GM21515 (cell line): Measurements from ENCODE around the gene ARHGEF39.

Source experiments
- ATAC-seq: cut with Tn5 transposase; IDR thresholded peaks from one replicate; pipeline ENCODE4 v1.9.1; 2021; ENCODE audit not compliant: unreplicated experiment

The ARHGEF39 gene

GRCh38 chr9:35679091-35679490 lies 14.1 kb upstream of the ARHGEF39 start:
- no peak for ATAC-seq

GRCh38 chr9:35675732-35676392 lies 10.9 kb upstream of the ARHGEF39 start:
- no peak for ATAC-seq

GRCh38 chr9:35675204-35675603 lies 10.2 kb upstream of the ARHGEF39 start:
- no peak for ATAC-seq

- ATAC-seq: no peak
Observed at GRCh38 chr9:35674025-35674361, 9.0 kb upstream of the ARHGEF39 start.

- ATAC-seq: no peak
Observed at GRCh38 chr9:35673132-35674024, 8.4 kb upstream of the ARHGEF39 start, which contains the start of gene CA9. TSS of gene CA9 (plus strand) at chr9:35673928. CDS start at chr9:35673960, 32 bp downstream.

- no peak for ATAC-seq
Observed at GRCh38 chr9:35669331-35670145, 4.5 kb upstream of the ARHGEF39 start.

GRCh38 chr9:35667939-35668338 lies 2.9 kb upstream of the ARHGEF39 start:
- ATAC-seq: no peak

- no peak for ATAC-seq
Observed at GRCh38 chr9:35666549-35666948, 1.6 kb upstream of the ARHGEF39 start.

- ATAC-seq: no peak
Observed at GRCh38 chr9:35666045-35666444, 1.1 kb upstream of the ARHGEF39 start.

- no peak for ATAC-seq
Observed at GRCh38 chr9:35665471-35665818, 450 bp upstream of the ARHGEF39 start.

- ATAC-seq: no peak
Observed at GRCh38 chr9:35662437-35662836, 2.6 kb downstream of the ARHGEF39 start.

- no peak for ATAC-seq
Observed at GRCh38 chr9:35661756-35662350, 3.1 kb downstream of the ARHGEF39 start.

- no peak for ATAC-seq
Observed at GRCh38 chr9:35660966-35661415, 4.0 kb downstream of the ARHGEF39 start.

- no peak for ATAC-seq
Observed at GRCh38 chr9:35659340-35659739, 5.7 kb downstream of the ARHGEF39 start.

GRCh38 chr9:35658968-35659220 lies 6.1 kb downstream of the ARHGEF39 start:
- no peak for ATAC-seq

GRCh38 chr9:35658137-35658967 lies 6.6 kb downstream of the ARHGEF39 start, which contains the start of gene CCDC107:
TSS of gene CCDC107 (plus strand) at chr9:35658292. CDS start at chr9:35658380, 88 bp downstream.
- peak; percentile 57 for ATAC-seq

GRCh38 chr9:35657546-35658136 lies 7.4 kb downstream of the ARHGEF39 start, which contains the start of gene RMRP:
TSS of gene RMRP (minus strand) at chr9:35658019.
- ATAC-seq: peak; percentile 80

- ATAC-seq: no peak
Observed at GRCh38 chr9:35656831-35657545, 8.0 kb downstream of the ARHGEF39 start.

GRCh38 chr9:35656348-35656747 lies 8.6 kb downstream of the ARHGEF39 start:
- no peak for ATAC-seq
